ENCODE results near the gene FGF9.

FGF9 gene

GRCh38 chr13:21709697-21710096 is 38.8 kb downstream of the FGF9 start:
- no peaks in the 10 kb centered on the region for H3K4me1 ChIP-seq (ENCODE audit: insufficient read depth, low read length)
- no peak overlapping the region for H3K9ac ChIP-seq (ENCODE audit: low read depth, low read length)
- no peaks in the 10 kb centered on the region for H3K36me3 ChIP-seq (ENCODE audit: insufficient read depth, low read length)
- no peaks in the 10 kb centered on the region for H3K9me3 ChIP-seq (ENCODE audit: control insufficient read depth, insufficient read depth, low read length)

GRCh38 chr13:21710163-21710562 is 39.3 kb downstream of the FGF9 start:
- no peaks in the 10 kb centered on the region for H3K9me3 ChIP-seq (ENCODE audit: control insufficient read depth, insufficient read depth, low read length)
- H3K4me1 ChIP-seq (ENCODE audit: insufficient read depth, low read length), result no peaks in the 10 kb centered on the region
- H3K36me3 ChIP-seq (ENCODE audit: insufficient read depth, low read length), result no peaks in the 10 kb centered on the region
- H3K9ac ChIP-seq (ENCODE audit: low read depth, low read length), result no peak overlapping the region

GRCh38 chr13:21717817-21718216 is 46.9 kb downstream of the FGF9 start:
- Histone ChIP-seq H3K9ac (ENCODE audit: low read depth, low read length) (no peak overlapping the region), H3K9me3 (ENCODE audit: control insufficient read depth, insufficient read depth, low read length) (no peaks in the 10 kb centered on the region), H3K4me1 (ENCODE audit: insufficient read depth, low read length) (peaks cover 22% of the 10 kb centered on the region), H3K36me3 (ENCODE audit: insufficient read depth, low read length) (no peaks in the 10 kb centered on the region)

- Histone ChIP-seq H3K4me1 (ENCODE audit: insufficient read depth, low read length) (peaks cover 22% of the 10 kb centered on the region), H3K36me3 (ENCODE audit: insufficient read depth, low read length) (no peaks in the 10 kb centered on the region), H3K9me3 (ENCODE audit: control insufficient read depth, insufficient read depth, low read length) (no peaks in the 10 kb centered on the region), H3K9ac (ENCODE audit: low read depth, low read length) (no peak overlapping the region)
Observed at GRCh38 chr13:21719463-21719862, 48.6 kb downstream of the FGF9 start.

- peaks cover 11% of the 10 kb centered on the region for H3K4me1 ChIP-seq (ENCODE audit: insufficient read depth, low read length)
Observed at GRCh38 chr13:21723807-21724505, 53.1 kb downstream of the FGF9 start.

GRCh38 chr13:21730186-21730880 is 59.5 kb downstream of the FGF9 start:
- Histone ChIP-seq H3K9me3 (ENCODE audit: control insufficient read depth, insufficient read depth, low read length) (no peaks in the 10 kb centered on the region; the same call in 1 of the 2 replicates), H3K4me1 (ENCODE audit: insufficient read depth, low read length) (0 out of 2 replicates have a peak, but pooled peaks cover 6% of the 10 kb centered on the region), H3K9ac (ENCODE audit: low read depth, low read length) (no peak overlapping the region), H3K36me3 (ENCODE audit: insufficient read depth, low read length) (no peaks in the 10 kb centered on the region)

More at GRCh38 chr13:21723807-21724505, 53.1 kb downstream of the FGF9 start:
- Histone ChIP-seq H3K36me3 (ENCODE audit: insufficient read depth, low read length) (no peaks in the 10 kb centered on the region), H3K9ac (ENCODE audit: low read depth, low read length) (no peak overlapping the region), H3K9me3 (ENCODE audit: control insufficient read depth, insufficient read depth, low read length) (no peaks in the 10 kb centered on the region)

GRCh38 chr13:21733475-21734263 is 62.8 kb downstream of the FGF9 start:
- H3K9ac ChIP-seq (ENCODE audit: low read depth, low read length), result no peak overlapping the region
- peaks cover 11% of the 10 kb centered on the region for H3K4me1 ChIP-seq (ENCODE audit: insufficient read depth, low read length)
- H3K9me3 ChIP-seq (ENCODE audit: control insufficient read depth, insufficient read depth, low read length), result no peaks in the 10 kb centered on the region; the same call in 1 of the 2 replicates
- no peaks in the 10 kb centered on the region for H3K36me3 ChIP-seq (ENCODE audit: insufficient read depth, low read length)

GRCh38 chr13:21734961-21735360 is 64.1 kb downstream of the FGF9 start:
- Histone ChIP-seq H3K9me3 (ENCODE audit: control insufficient read depth, insufficient read depth, low read length) (no peaks in the 10 kb centered on the region; the same call in 1 of the 2 replicates), H3K9ac (ENCODE audit: low read depth, low read length) (no peak overlapping the region), H3K36me3 (ENCODE audit: insufficient read depth, low read length) (no peaks in the 10 kb centered on the region), H3K4me1 (ENCODE audit: insufficient read depth, low read length) (peaks cover 11% of the 10 kb centered on the region)

GRCh38 chr13:21735701-21736401 is 65.0 kb downstream of the FGF9 start:
- H3K9ac ChIP-seq (ENCODE audit: low read depth, low read length), result no peak overlapping the region
- H3K4me1 ChIP-seq (ENCODE audit: insufficient read depth, low read length), result peaks cover 11% of the 10 kb centered on the region
- H3K9me3 ChIP-seq (ENCODE audit: control insufficient read depth, insufficient read depth, low read length), result no peaks in the 10 kb centered on the region; the same call in 1 of the 2 replicates
- no peaks in the 10 kb centered on the region for H3K36me3 ChIP-seq (ENCODE audit: insufficient read depth, low read length)

- Histone ChIP-seq H3K4me1 (ENCODE audit: insufficient read depth, low read length) (peaks cover 11% of the 10 kb centered on the region), H3K36me3 (ENCODE audit: insufficient read depth, low read length) (no peaks in the 10 kb centered on the region), H3K9me3 (ENCODE audit: control insufficient read depth, insufficient read depth, low read length) (no peaks in the 10 kb centered on the region), H3K9ac (ENCODE audit: low read depth, low read length) (no peak overlapping the region)
Observed at GRCh38 chr13:21736926-21737325, 66.1 kb downstream of the FGF9 start.

GRCh38 chr13:21738630-21739029 is 67.8 kb downstream of the FGF9 start:
- Histone ChIP-seq H3K9me3 (ENCODE audit: control insufficient read depth, insufficient read depth, low read length) (no peaks in the 10 kb centered on the region), H3K4me1 (ENCODE audit: insufficient read depth, low read length) (peaks cover 7% of the 10 kb centered on the region), H3K9ac (ENCODE audit: low read depth, low read length) (no peak overlapping the region), H3K36me3 (ENCODE audit: insufficient read depth, low read length) (no peaks in the 10 kb centered on the region)

GRCh38 chr13:21739771-21740170 is 68.9 kb downstream of the FGF9 start:
- H3K9ac ChIP-seq (ENCODE audit: low read depth, low read length), result no peak overlapping the region
- H3K4me1 ChIP-seq (ENCODE audit: insufficient read depth, low read length), result peaks cover 5% of the 10 kb centered on the region
- H3K36me3 ChIP-seq (ENCODE audit: insufficient read depth, low read length), result no peaks in the 10 kb centered on the region
- no peaks in the 10 kb centered on the region for H3K9me3 ChIP-seq (ENCODE audit: control insufficient read depth, insufficient read depth, low read length)

- Histone ChIP-seq H3K4me1 (ENCODE audit: insufficient read depth, low read length) (no peaks in the 10 kb centered on the region), H3K36me3 (ENCODE audit: insufficient read depth, low read length) (no peaks in the 10 kb centered on the region), H3K9ac (ENCODE audit: low read depth, low read length) (no peak overlapping the region), H3K9me3 (ENCODE audit: control insufficient read depth, insufficient read depth, low read length) (no peaks in the 10 kb centered on the region)
Observed at GRCh38 chr13:21741396-21741979, 70.6 kb downstream of the FGF9 start.

GRCh38 chr13:21742096-21742495 is 71.2 kb downstream of the FGF9 start:
- Histone ChIP-seq H3K9me3 (ENCODE audit: control insufficient read depth, insufficient read depth, low read length) (no peaks in the 10 kb centered on the region), H3K4me1 (ENCODE audit: insufficient read depth, low read length) (no peaks in the 10 kb centered on the region), H3K36me3 (ENCODE audit: insufficient read depth, low read length) (no peaks in the 10 kb centered on the region), H3K9ac (ENCODE audit: low read depth, low read length) (no peak overlapping the region)

Measured in ES-I3 (cell line).